GM13976 (cell line): ENCODE data around the gene TRIM31.

ENCODE experiments used
- DNase-seq: peaks from one replicate; pipeline ENCODE4 v3.0.0; 2012; ENCODE audit warnings: low spot score
- in situ Hi-C: fragments of 300-500 bp; cut with MboI; formaldehyde crosslinking; loops from one replicate; pipeline ENCODE4 v1.12.0; 2022; ENCODE audit warnings: low sequenced_read_pairs, mixed read lengths, inconsistent platforms; ENCODE audit not compliant: unreplicated experiment
- TF ChIP-seq, protein P1 (sequence below): IDR thresholded peaks from 2 replicates; pipeline ENCODE4 v1.5.1; 2012; ENCODE audit warnings: borderline replicate concordance, mild to moderate bottlenecking; ENCODE audit not compliant: insufficient read depth; ENCODE audit errors: extremely low read depth, missing control alignments, control extremely low read depth

TRIM31 gene

DNA sequence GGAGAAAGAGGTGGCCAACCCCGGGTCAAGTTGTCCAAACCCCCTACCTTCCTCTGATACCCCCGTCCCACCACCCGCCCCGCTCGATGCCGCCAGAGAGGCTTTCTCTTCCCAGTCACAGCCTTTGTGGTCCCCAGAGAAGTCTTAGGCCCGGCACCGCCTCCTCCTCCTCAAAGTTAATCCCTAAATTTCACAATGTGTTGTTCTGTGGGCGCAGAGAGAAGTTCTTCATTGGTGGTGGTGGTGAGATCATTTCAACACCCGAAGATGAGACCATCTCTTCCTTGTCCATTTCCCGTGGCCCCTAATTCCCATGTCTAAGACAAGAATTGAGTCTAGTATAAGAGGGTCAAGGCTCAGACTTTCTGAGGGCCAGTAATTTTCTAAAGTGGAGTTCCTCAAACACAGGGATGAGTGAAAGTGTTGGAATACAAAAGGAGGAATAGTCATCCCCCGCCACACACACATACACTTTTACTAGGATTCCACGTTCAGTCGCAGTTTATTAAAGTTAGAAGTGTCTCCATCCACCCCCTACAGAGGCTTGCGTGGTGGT, 10.4 kb downstream of the TRIM31 start:
- in situ Hi-C loops, result no loop called here
- DNase-seq, result peak; percentile 23
- TF ChIP-seq, protein P1, sequence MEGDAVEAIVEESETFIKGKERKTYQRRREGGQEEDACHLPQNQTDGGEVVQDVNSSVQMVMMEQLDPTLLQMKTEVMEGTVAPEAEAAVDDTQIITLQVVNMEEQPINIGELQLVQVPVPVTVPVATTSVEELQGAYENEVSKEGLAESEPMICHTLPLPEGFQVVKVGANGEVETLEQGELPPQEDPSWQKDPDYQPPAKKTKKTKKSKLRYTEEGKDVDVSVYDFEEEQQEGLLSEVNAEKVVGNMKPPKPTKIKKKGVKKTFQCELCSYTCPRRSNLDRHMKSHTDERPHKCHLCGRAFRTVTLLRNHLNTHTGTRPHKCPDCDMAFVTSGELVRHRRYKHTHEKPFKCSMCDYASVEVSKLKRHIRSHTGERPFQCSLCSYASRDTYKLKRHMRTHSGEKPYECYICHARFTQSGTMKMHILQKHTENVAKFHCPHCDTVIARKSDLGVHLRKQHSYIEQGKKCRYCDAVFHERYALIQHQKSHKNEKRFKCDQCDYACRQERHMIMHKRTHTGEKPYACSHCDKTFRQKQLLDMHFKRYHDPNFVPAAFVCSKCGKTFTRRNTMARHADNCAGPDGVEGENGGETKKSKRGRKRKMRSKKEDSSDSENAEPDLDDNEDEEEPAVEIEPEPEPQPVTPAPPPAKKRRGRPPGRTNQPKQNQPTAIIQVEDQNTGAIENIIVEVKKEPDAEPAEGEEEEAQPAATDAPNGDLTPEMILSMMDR, result no peak

DNA sequence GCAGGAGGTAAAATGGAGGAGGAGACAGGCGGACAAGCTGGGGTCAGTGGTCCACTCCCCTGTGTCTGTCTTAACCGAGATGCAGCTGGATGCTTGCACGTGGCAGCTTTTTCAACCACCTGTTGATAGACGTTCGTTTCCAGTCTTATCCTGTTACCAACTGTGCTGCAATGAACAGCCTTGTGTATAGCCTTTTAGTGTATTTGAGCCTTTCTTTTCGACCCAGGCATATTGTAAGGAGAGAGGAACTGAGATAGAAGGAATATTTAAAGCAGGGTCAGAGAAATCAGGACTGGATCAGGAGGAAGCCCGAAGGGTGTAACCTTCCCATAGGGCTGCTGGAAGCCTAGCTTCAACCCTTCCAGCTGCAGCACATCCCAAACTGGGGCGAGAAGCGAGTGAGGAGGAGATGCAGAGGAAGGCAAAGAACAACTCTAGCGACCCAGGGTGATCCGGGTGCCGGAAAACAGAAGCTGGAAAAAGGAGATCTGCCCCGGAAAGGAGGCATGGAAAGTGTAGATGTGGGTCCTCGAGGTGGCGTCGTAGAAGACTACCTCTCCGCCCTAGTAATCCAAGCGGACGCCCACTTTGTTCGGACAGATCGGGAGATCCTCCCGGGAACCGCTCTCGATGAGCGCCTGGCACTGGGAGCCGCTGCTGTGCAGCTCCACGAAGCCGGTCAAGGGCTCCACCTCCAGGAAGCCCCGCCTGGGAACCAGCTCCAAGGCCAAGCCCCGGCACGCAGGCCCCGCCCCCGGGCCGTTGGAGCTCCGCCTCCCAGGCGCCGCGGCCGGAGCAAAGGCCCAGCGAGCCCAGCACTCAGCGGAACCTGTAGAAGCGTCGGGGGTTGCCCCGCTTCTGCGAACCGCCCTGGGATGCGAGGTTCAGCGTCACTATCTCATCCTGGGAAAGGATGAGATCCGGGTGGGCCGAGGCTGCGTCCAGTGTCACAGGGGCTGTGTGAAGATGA, 11.2 kb downstream of the TRIM31 start:
- DNase-seq, result peak; percentile 88
- in situ Hi-C loops, result no loop called here
- TF ChIP-seq, protein P1, result no peak

DNA sequence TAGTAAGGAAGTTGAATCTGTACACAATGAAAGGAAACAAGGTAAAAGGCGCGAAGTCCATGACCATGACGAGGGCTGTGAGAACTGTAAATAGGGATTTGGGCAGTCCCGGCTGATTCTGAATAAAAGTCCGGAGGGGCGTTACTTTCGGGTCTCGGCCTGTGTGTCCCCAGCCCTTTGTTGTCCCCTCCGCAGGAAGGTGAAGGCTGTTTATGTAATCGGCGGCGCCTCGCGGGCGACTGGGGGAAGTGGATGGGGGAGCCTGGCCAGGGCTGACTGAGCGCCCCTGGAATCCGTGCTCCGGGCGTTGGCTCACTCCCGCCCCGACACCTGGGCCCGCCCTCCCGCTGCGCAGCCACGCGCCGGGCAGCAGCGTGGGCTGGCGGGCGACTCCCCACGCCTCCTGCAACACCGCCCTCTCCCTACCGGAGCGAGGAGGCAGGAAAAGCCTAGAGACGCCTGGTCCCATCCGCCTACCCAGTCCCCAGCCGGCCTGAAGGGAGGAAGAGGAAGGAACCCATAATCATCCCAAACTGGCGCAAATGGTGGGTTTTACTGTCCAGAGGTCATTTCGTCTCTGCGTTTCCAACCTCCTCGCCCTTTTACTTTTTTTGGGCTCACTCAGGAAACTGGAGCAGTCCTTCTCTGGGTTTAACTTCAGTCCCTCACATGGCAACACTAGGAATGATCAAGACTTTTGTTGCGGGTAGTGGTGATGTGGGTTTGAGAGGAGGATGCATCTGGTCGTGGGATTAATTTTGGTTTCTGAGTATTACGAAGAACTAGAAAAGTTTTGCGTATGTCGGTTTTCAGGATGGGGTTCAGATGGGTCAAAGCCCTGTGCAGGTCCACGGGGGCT, 12.1 kb downstream of the TRIM31 start:
- TF ChIP-seq, protein P1, result no peak
- peak; percentile 43 for DNase-seq
- in situ Hi-C loops, result no loop called here

DNA sequence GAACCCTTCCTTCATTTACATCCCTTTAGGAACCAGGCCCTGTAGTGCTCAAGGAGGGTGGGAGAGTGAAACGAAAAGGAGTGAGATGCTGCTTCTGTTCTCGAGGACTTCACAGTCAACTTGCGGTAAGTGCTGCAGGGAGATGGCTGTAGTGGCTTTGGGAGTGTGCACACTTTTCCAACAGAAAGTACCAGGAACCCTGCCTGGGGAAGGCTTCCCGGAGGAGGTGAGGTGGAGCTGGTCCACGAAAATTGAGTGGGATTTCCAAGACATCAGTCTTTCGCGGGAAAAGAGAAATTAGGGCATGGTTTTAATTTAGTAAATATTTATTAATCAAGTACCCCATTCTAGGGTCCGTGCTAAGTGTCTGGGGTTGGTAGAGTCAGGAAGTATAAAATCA, 12.7 kb downstream of the TRIM31 start:
- TF ChIP-seq, protein P1, result no peak
- DNase-seq, result no peak
- in situ Hi-C loops, result no loop called here

DNA sequence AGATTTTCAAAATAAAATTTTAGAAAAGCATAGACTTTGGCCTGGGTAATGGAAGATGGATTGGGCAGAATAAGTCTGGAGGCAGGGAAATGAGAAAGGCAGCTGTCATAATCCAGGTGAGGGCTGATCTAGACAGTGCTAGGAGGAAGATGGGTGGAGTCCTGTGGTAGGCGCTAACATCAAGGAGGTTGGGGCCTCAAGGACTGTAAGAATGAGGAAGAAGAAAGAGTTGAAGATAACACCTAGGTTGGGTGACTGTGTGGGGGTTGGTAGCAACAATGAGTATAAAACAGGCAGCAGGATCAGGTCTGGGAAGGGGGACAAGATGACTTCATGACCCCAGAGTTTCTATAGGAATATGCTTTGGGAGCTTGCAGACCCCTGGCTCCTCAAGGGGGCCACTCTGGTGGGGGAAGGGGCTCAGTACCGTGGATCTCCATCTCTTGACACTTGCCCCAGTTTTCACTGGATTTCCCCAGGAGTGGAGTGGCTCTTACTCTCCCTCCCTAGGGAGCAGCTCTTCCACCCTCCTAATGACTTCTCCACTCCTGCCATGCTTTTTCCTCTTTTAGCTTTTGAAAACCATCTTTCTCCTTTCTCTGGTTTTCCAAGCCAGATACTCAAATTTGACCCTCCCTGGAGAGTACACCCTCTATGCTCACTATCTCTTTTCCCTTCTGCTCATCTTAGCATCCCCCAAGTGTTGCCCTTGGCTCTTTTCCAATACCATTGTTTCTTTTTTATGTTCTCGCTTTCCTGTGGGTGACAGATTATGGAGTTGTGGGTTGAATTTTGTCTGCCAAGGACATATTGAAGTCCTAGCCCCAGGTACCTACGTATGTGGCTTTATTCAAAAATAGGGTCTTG, 14.8 kb downstream of the TRIM31 start:
- in situ Hi-C loops, result no loop called here
- peak; percentile 24 for DNase-seq
- TF ChIP-seq, protein P1, result no peak
